ENCODE measurements around the gene SSBP3.
"Not testable (repeated sequence)": the region's sequence is repeated elsewhere in the genome, so short reads cannot be mapped to it uniquely, and the experiment has no call there.

SSBP3 gene

DNA sequence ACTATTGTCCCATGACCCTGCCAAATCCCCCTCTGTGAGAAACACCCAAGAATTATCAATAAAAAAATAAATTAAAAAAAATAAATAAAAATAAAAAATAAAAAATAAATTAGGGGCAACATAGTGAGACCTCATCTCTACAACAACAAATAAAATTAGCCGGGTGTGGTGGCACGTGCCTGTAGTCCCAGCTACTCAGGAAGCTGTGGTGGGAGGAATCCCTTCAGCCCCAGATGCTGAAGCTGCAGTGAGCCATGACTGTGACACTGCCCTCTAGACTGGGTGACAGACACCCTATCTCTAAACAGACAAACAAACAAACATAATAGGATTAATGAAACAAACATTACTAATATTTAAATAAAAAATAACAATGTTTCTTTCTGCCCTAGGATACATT, 171.9 kb downstream of the SSBP3 start:
- no peak for DNase-seq

- not testable (repeated sequence) for DNase-seq
These were observed 173.0 kb downstream of the SSBP3 start for GRCh38 chr1:54233196-54233595.

DNA sequence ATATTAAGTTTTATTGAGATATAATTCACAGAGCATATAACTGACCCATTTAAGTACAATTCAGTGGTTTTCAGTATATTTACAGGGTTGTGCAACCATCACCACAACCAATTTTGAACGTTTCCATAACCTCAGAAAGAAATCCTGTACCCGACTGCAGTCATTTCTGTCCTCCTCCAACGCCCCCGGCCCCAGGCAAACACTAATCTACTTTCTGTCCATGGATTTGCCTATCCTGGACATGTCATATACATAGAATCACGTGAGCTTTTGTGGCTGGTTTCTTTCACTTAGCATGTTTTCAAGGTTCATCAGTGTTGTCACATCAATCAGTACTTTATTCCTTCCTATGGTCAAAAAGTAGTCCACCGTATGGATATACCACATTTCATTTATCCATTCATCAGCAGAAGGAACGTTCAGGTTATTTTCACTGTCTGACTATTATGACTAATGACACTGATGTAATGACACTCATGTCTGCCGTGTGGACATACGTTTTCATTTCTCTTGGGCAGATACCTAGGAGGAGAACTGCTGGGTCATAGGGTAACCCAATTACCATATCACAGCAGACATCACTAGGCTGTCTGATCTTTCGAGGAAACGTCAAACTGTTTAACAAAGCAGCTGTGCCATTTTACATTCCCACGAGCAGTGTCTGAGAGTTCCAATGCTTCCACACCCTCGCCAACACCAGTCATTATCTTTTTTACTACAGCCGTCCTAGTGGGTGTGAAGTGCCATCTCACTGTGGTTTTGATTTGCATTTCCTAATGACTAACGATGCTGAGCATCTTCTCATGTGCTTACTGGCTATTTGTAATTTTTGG, 175.5 kb downstream of the SSBP3 start:
- no peak for DNase-seq

- DNase-seq = no peak
These were observed 176.8 kb downstream of the SSBP3 start for GRCh38 chr1:54229281-54229891.

GRCh38 chr1:54228638-54229079, 177.5 kb downstream of the SSBP3 start:
- DNase-seq = no peak

- DNase-seq = no peak
These were observed 178.3 kb downstream of the SSBP3 start for GRCh38 chr1:54227891-54228310.

- no peak for DNase-seq
These were observed 179.0 kb downstream of the SSBP3 start for GRCh38 chr1:54227091-54227602.

GRCh38 chr1:54225986-54226559, 180.1 kb downstream of the SSBP3 start:
- no peak for DNase-seq

GRCh38 chr1:54225378-54225777, 180.8 kb downstream of the SSBP3 start:
- no peak for DNase-seq

- no peak for DNase-seq
These were observed 182.0 kb downstream of the SSBP3 start for GRCh38 chr1:54224233-54224632.

DNA sequence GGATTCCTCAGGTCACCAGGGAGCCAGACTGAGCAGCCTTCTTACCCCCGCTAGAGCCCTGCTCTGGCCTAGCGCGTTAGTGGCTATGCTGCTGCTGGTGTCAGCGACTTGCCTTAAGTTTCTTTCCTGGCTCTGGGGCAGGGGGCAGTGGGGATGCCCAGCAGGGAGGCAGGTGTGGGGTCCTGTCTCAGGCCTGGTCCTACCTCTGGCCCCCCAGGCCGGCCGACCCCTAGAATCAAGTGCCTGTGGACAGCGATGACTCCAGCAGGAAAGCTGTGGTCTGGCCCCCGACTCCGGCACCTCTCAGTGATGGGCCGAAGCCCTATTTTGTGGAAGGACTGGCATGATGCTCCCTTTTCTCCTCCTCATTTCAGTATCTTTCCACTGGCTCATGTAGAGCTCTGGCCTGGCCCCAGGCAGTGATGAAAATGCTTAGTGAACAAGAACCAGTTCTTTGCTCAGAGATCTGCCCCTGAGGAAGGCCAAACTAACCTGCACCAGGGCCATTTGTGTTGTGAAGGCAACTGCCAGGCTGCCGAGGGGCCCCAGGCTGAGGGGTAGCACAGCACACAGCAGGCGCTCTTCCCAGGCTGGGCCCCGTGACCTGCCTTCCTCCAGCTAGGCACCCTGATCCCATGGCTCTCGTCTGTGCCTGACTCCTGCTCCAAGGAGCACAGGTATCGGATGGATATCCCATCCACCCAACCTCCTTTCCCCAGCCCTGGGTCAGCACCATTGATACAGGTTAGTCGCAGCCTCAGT, 182.6 kb downstream of the SSBP3 start:
- no peak for DNase-seq

DNA sequence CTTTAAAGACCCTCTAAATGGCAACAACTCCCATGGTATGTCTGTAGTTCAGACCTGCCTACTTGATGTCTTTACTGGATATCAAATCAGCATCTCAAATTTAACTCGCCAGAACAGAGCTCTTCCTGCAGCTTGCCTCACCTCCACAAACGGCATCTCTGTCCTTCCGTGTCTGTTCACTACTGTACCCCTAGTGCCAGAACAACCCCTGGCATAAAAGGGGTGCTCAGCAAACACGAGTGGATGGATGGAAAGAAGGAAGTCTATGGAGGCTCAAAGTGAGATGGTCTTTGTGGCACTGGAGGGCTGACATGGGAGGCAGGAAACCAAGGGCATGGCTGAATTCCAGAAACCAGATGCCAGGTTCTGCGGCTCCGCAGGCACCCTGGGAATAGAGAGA, 183.5 kb downstream of the SSBP3 start:
- no peak for DNase-seq

GRCh38 chr1:54221867-54222484, 184.2 kb downstream of the SSBP3 start:
- DNase-seq = no peak

DNA sequence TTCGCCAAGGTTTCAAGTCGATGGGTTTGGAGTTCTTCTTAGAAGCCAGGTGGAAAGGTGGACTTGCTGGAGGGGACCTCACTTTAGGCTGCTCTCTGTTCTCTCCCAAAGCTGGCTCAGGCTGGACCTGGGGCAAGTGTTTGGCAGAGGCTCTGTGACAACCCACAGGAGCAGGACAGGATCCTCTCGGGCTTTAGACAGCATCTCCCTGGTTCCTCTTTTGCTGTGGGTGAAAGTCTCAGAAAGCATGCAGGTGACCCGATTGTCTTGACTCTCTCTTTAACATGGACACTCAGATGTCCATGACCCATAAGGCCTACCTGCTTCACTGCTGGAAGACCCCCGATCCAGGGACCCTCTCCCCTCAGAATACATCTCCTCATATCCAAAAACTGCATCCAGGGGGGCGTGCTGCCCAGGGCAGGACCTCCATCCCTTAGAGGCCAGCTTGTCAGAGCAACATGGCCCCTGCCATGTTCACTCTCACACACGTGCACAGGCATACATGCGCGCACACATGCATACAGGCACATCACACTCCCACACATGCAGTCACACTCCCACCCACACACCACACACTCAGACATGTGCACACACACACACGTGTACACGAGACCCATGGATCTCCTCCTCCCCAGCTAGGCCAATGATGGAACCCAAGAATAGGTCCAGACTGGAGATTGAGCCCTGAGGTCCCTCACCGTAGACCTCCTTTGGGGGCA, 184.9 kb downstream of the SSBP3 start:
- no peak for DNase-seq

DNA sequence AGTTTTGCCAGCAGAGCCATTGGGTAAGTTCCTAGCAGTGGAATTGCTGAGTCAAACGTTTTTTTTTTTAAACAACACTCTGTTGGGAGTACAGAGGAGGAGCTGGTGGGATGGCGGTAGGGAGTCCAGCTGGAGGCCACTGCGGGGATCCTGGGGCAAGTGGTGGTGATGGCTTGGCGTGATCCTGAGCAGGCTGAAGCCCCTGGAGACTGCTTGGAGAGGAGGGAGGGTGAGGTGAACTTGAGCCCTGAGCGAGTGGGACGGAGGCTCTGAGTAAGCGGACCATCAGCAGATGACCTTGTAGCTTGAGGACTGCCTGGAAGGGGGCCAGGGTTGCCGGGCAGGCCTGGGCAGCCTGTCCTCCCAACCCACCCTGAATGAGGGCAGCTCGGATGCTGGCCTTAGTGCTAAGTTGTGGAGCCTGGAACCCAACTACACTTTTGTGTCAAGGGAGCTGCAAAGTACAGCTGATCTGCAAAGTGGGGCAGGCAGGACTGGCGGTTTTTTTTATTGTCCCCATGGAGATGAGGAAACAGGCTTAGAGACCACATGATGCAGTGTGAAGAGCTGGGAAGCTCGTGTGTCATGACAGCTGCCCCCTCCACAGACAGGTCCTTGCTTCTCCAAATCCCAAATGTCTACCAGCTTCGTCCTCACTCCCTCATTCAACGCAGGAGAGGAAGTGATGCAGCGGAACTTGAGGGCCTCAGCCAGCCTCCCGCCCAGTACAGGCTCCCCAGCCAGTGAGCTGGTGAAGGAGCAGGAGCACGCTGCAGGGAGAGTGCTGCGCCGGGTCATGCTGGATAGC, 186.0 kb downstream of the SSBP3 start:
- no peak for DNase-seq

GRCh38 chr1:54219688-54220003, 186.5 kb downstream of the SSBP3 start:
- no peak for DNase-seq

DNA sequence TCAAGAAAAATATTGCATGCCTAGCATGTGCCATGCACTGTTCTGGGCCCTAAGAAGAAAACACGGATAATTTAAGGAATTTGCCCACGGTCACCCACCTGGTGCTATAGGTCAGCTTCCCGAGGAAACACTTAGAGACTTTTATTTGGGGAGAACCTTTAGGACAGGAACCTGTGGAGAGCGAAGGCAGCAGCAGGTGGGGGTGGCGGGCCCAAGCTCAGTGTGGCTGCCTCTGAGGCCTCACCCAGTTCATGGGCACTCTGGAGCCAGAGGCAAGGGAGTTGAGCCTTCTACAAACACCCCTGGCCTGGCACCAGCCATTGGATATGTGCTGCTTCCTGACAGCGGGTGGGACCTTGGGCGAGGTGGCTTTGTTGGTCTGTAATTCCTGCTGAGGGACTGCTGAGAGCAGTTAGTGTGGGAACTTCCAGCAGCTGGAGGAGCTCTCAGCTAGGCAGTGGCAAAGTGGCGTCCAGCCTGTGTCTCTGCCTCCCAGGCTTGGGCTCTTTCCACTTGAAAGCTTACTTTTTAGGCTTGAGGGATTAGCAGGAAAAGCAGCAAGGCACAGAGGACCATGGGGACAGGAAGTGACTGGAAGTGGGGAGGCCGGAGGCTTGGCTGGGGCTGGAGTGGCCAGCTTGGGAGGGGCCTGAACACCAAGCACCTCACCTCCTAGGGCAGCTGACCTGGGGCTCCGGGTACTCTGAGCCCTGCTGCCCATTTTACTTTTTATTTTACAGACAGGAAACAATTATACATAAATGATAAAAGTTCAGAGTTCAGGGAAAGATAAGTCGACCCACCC, 187.1 kb downstream of the SSBP3 start:
- no peak for DNase-seq

DNA sequence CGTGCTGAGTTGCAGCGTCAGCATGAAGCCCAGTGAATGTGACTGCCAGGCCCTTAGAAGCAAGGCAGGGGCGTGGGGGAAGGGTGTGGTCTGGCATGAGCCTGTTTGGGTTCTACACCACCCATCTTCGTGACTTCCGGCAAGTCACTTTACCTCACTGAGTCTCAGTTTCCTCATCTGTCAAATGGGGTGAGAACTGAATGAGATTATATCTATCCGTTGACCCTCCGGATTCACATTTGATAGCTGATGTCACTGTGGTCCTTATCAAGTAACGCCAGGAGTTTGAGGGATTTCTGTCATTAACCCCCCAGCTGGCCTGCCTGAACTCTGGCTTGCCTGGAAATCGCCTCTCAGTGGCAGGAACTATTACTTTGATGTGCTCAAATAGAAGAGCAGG, 190.7 kb downstream of the SSBP3 start:
- no peak for DNase-seq

DNA sequence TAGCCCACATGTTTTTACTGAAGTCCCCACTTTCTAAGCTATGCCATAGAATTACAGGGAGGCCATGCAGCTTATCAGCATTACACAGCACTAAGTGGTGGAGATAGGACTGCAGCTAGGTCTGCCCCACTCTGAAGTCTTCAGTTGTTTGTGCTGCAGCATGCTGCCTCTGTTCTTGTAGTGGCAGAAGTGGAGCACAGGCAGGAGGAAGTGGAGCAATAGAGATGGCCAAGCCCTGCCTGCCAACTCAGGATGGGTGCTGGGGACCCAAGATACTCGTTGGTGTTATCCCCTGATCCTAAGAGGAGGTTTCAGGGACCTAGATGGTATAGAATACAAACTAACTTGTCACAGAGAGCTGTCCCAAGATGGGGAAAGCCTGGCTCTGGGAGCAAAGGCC, 193.3 kb downstream of the SSBP3 start:
- DNase-seq = no peak

DNA sequence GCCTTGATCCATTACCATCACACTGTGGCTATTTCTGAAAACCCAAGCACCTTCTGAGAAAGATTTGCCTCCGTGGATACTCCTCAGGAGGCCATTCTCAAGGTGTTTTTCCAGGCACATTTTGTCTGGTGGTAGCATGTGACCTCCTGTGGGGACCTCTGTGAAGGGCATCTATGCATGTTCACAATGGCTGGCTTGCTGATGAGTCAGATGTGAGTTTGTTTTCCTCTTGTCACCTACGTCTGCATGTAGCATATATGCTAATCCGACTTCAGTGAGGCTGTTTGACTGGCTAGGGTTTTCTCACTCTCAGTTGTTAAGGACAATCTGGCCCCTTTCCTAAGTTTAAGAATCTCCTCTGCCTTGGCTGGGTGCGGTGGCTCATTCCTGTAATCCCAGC, 198.3 kb downstream of the SSBP3 start:
- DNase-seq = not testable (repeated sequence)

All from NCI-H146 (cell line).